LNCaP clone FGC (cell line): ENCODE measurements around the gene SKAP2.

Source experiments
- DNase-seq: peaks from one replicate; pipeline ENCODE4 v3.0.0-alpha.2; 2011; ENCODE audit warnings: low read depth
- H3K4me3 ChIP-seq: 2 replicates; pipeline ENCODE4 v1.5.1; 2011; ENCODE audit warnings: mild to moderate bottlenecking, low read depth, low read length, control low read depth
- TF ChIP-seq, protein P1 (sequence below): IDR thresholded peaks from 2 replicates; pipeline ENCODE4 v1.5.1; 2012; ENCODE audit warnings: mild to moderate bottlenecking; ENCODE audit not compliant: control insufficient read depth, insufficient read depth; ENCODE audit errors: extremely low read depth

SKAP2 gene

DNA sequence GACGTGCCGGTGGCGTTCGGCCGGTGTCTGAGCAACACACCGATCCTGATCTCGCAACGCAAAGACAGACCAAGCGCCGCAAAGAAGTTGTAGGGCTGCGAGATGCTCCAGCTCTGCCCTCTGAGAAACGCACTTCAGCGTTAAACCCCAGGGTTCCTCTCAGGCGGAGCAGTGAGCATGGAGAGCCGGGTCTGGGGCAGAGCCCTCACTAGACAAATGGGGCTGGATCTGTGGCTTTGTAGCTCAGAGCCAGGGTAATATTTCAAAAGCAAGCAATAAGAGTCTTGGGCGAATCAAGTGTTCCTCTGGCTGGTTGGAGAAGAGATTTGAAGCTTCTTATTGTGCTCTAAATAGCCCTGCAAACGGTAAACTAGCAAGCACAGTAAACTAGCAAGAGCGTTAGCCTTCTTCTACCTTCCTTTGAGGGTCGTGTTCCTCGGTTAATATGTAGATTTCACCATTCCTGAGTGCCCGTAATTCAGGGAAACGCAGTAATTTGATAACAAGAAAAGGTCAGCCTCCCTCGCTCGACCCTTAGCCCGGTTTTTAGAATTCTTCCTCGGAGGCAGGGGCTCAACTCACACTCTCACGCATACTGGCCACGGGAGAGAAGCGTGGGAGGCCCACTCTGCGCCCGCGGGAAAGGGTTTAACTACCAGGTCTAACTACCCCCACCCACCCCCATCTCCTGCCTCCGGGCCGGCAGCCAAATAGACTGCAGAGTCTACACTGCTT, 6.7 kb downstream of the SKAP2 start:
- no peak overlapping the region for H3K4me3 ChIP-seq
- TF ChIP-seq, protein P1, sequence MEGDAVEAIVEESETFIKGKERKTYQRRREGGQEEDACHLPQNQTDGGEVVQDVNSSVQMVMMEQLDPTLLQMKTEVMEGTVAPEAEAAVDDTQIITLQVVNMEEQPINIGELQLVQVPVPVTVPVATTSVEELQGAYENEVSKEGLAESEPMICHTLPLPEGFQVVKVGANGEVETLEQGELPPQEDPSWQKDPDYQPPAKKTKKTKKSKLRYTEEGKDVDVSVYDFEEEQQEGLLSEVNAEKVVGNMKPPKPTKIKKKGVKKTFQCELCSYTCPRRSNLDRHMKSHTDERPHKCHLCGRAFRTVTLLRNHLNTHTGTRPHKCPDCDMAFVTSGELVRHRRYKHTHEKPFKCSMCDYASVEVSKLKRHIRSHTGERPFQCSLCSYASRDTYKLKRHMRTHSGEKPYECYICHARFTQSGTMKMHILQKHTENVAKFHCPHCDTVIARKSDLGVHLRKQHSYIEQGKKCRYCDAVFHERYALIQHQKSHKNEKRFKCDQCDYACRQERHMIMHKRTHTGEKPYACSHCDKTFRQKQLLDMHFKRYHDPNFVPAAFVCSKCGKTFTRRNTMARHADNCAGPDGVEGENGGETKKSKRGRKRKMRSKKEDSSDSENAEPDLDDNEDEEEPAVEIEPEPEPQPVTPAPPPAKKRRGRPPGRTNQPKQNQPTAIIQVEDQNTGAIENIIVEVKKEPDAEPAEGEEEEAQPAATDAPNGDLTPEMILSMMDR, result no peak
- no peak for DNase-seq

GRCh38 chr7:26857170-26857505, 7.3 kb downstream of the SKAP2 start:
- TF ChIP-seq, protein P1, result no peak
- no peak for DNase-seq
- H3K4me3 ChIP-seq, result no peak overlapping the region

DNA sequence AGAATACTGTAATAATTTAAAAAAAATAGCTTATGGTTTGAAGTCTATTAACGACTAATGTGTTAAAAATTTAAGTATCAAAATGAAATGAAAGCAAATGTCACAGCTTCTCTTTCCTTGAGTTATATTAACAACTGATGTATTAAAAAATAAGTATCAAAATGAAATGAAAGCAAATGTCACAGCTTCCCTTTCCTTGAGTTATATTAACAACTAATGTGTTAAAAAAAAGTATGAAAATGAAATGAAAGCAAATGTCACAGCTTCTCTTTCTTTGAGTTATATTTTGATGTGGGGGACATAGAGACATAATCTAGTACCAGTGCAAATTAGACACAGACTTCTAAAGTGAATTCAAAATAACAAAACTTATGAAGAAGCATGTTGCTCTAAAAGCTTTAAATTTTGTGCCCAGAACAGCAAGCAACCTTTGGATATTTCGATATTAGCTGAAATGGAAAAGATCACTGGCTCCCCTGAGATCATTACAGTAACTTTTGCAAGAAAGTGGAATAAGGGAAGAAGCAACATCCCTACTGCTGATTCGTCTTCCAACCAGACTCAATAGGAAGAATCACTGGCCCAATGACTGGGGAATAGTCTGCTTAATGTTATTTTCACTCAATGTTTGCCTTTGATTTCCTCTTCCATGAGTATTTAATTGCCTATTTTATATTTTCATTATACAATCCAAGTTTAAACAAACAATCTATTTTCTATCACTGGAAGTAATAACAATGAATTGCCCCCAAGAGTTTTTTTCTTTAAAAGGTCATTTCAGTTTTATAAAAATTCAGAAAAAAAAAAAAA, 8.0 kb downstream of the SKAP2 start:
- DNase-seq, result no peak
- TF ChIP-seq, protein P1, result no peak
- no peak overlapping the region for H3K4me3 ChIP-seq

GRCh38 chr7:26854876-26855855, 9.2 kb downstream of the SKAP2 start:
- H3K4me3 ChIP-seq, result no peak overlapping the region
- DNase-seq, result peak; percentile 39
- TF ChIP-seq, protein P1, result no peak

DNA sequence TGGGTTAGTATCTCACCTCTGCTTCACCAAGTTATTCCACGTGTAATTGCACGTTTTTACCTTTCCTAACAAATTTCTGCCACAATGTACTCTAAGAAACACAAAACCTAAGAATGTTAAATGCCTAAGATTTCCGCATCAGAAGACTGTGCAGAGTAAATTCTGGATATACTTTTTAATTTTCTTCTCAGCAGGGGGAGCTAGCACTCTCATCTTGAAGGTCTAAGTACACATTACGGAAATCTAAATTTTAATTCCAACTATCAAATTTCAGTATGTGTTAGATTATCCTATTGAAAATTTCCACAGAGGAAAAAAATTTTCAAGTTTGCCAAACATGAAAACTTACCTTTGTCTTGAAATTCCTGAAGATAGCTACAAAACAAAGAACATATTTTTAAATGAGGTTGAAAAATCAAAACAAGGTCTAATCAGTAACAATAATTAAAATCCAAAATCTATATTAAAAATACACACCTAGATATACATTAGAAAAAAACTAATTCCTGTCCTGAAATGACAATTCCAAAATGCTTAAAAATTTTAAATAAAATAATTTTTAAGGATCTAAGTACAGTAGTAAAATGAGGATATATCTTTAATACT, 10.5 kb downstream of the SKAP2 start:
- peak; percentile 28 for DNase-seq
- TF ChIP-seq, protein P1, result peak; percentile 43
- H3K4me3 ChIP-seq, result no peak overlapping the region

DNA sequence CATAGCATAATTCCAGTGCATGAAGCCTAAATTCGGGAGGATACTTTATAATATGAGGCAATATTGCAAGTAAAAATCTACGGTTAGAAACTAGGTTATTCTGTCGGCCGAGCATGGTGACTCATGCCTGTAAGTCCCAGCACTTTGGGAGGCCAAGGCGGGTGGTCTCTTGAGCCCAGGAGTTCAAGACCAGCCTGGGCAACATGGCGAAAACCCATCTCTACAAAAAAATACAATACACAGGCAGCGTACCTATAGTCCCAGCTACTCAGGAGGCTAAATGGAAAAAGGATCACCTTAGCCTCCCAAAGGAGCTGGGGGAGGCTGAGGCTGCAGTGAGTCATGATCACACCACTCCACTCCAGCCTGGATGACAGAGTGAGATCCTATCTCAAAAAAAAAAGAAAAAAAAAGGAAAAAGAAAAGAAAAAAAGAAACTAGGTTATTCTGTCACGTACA, 14.2 kb downstream of the SKAP2 start:
- H3K4me3 ChIP-seq, result no peak overlapping the region
- DNase-seq, result no peak
- TF ChIP-seq, protein P1, result no peak
